CD4-positive, alpha-beta T cell (primary cell): ENCODE data around the gene PPP2R5D. TPM values are rescaled to one million over a fixed set of nuclear protein-coding genes. Genes with fewer than 3 reads are reported as not detected.

ENCODE experiments used
- ATAC-seq: fragments of 200-7000 bp; cut with Tn5 transposase; one replicate; pipeline ENCODE4 v1.10.0; 2022; ENCODE audit warnings: mild to moderate bottlenecking; ENCODE audit not compliant: poor library complexity
- CTCF ChIA-PET: fragments of 350-600 bp; sonication (Branson Sonifier 250); formaldehyde crosslinking; loops from one replicate; lab custom pipeline; 2021; ENCODE audit warnings: antibody characterized with exemption, inconsistent platforms; lab: Charles Lee
- POLR2A ChIA-PET: fragments of 350-600 bp; sonication (Branson Sonifier 250); formaldehyde crosslinking; loops from one replicate; lab custom pipeline; 2021; ENCODE audit warnings: antibody characterized with exemption, inconsistent platforms; lab: Charles Lee
- DNase-seq, 14 experiments: peaks; one replicate each; pipeline ENCODE4 v3.0.0-alpha.2; 2013 to 2020; ENCODE audit warnings: mixed read lengths in 2 of 14
- H3K27ac ChIP-seq, 2 donors: one replicate each; pipeline versions ENCODE4 v1.5.1 to v1.7.0; 2013; ENCODE audit warnings: low read length in 2 of 2, low read depth in 1 of 2, mild to moderate bottlenecking in 1 of 2
- H3K27me3 ChIP-seq, 2 experiments: 1 replicate in 1 of 2; 2 replicates in 1 of 2; pipeline versions ENCODE4 v1.6.1 to v1.7.0; 2013; ENCODE audit warnings: low read length in 2 of 2, control low read depth in 1 of 2, mild to moderate bottlenecking in 1 of 2, moderate library complexity in 1 of 2; ENCODE audit not compliant: insufficient read depth in 2 of 2, control insufficient read depth in 1 of 2
- H3K36me3 ChIP-seq: one replicate; pipeline ENCODE4 v1.6.1; 2013; ENCODE audit warnings: low read length, control low read depth; ENCODE audit not compliant: insufficient read depth
- H3K4me1 ChIP-seq: one replicate; pipeline ENCODE4 v1.6.1; 2013; ENCODE audit warnings: low read length, control low read depth; ENCODE audit not compliant: insufficient read depth
- H3K4me3 ChIP-seq: one replicate; pipeline ENCODE4 v1.5.1; 2013; ENCODE audit warnings: mild to moderate bottlenecking, low read length, moderate library complexity
- H3K9me3 ChIP-seq, 2 experiments: 1 replicate in 1 of 2; 2 replicates in 1 of 2; pipeline versions ENCODE4 v1.6.1 to v1.7.0; 2013; ENCODE audit warnings: low read length in 2 of 2, mild to moderate bottlenecking in 2 of 2, control low read depth in 1 of 2, moderate library complexity in 1 of 2; ENCODE audit not compliant: control insufficient read depth in 1 of 2, insufficient read depth in 1 of 2
- H3K27ac Mint-ChIP-seq: one replicate; pipeline ENCODE4 v1.8.0; 2020; ENCODE audit warnings: mixed read lengths
- H3K27me3 Mint-ChIP-seq: one replicate; pipeline ENCODE4 v1.8.0; 2021; ENCODE audit warnings: mixed read lengths
- H3K36me3 Mint-ChIP-seq: one replicate; pipeline ENCODE4 v1.8.0; 2021; ENCODE audit warnings: low read depth, mixed read lengths
- H3K4me1 Mint-ChIP-seq: one replicate; pipeline ENCODE4 v1.8.0; 2021; ENCODE audit warnings: low read depth, mixed read lengths
- H3K4me3 Mint-ChIP-seq: one replicate; pipeline ENCODE4 v1.8.0; 2020; ENCODE audit warnings: mild to moderate bottlenecking, mixed read lengths
- H3K9me3 Mint-ChIP-seq: one replicate; pipeline ENCODE4 v1.8.0; 2020; ENCODE audit warnings: mixed read lengths
- CTCF ChIP-seq: fragments of 200-600 bp; IDR thresholded peaks from one replicate; pipeline ENCODE4 v1.8.0; 2022; ENCODE audit warnings: antibody characterized with exemption, mild to moderate bottlenecking
- intact Hi-C, 2 experiments: fragments of 100-400 bp; cut with DNase I in 1 of 2; cut with micrococcal nuclease in 1 of 2; formaldehyde crosslinking; loops; one replicate each; pipeline versions ENCODE4 v1.15.1 to v1.9.0; 2023 to 2025; cut with DNase I, micrococcal nuclease
- total RNA-seq, 174 experiments: library from RNA in 2 of 174; stranded (reverse) in 2 of 174; gene quantifications; one replicate each; pipeline ENCODE4 v1.2.3 and lab custom pipeline; 2021 to 2026

The PPP2R5D gene
- total RNA-seq, 2 experiments from 2014 or later = 15.3 to 17.5 TPM

DNA sequence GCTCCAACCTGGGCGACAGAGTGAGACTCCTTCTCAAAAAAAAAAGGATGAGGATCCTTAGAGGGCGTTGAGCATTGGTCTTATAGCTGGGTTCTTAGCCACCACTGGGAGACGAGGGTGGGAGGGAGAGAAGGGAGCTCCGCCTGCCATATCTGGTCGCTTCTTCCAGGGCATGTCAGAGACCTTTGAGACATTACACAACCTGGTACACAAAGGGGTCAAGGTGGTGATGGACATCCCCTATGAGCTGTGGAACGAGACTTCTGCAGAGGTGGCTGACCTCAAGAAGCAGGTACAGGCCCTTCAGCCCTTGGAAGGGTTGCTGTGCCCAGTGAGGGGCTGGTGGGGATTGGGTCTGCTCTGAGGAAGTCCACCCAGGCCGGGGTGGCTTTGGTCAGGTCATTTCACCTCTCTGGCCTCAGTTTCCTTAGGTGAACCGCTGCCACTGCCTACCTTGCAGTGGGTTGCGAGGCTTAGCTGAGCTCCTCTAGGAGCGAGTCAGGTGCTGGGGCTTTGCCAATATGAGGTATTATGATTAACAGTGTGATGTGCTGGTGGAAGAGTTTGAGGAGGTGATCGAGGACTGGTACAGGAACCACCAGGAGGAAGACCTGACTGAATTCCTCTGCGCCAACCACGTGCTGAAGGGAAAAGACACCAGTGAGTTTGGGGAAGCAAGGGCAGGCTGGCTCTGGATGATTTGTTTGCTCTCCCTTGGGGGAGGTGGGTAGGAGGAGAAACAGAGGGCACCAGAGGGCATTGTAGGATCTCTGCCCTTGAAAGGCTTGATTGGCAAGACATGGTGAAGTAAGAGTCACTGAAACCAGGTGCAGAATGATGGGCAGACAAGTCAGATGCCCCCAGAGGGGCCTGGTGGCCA lies 46.6 kb upstream of the PPP2R5D start:
- intact Hi-C loops = no loop called here
- peak overlapping the region; percentile 38 for H3K27ac Mint-ChIP-seq

DNA sequence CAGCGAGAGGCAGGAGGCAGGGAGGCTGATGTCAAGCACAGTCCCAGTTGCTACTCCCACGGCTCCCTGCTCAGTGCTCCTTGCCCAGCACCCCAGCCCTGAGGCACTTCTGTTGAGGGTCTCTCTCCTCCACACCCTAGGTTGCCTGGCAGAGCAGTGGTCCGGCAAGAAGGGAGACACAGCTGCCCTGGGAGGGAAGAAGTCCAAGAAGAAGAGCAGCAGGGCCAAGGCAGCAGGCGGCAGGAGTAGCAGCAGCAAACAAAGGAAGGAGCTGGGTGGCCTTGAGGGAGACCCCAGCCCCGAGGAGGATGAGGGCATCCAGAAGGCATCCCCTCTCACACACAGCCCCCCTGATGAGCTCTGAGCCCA lies 46.0 kb upstream of the PPP2R5D start:
- ChIA-PET POLR2A (interaction anchor here (1.4 kb wide), 1 partner anchor 9 kb away, joined by 6 read pairs; the partner anchor contains the start of gene CNPY3), CTCF (no interaction called here)
- H3K4me3 ChIP-seq = no peak overlapping the region
- Mint-ChIP-seq H3K9me3 (no peaks in the 10 kb centered on the region), H3K27ac (no peak overlapping the region), H3K36me3 (peaks cover 77% of the 10 kb centered on the region), H3K4me3 (no peak overlapping the region), H3K4me1 (peaks cover 12% of the 10 kb centered on the region), H3K27me3 (no peaks in the 10 kb centered on the region)
- DNase-seq (no peak), ATAC-seq (no peak)
- TF ChIP-seq CTCF = no peak
- intact Hi-C loops = no loop called here
- H3K4me1 ChIP-seq = peaks cover 23% of the 10 kb centered on the region
- H3K36me3 ChIP-seq = peaks cover 75% of the 10 kb centered on the region
- H3K9me3 ChIP-seq = no peaks in the 10 kb centered on the region
- no peaks in the 10 kb centered on the region for H3K27me3 ChIP-seq
- H3K27ac ChIP-seq = no peak overlapping the region

More for the DNA sequence above, 46.6 kb upstream of the PPP2R5D start:
- H3K36me3 Mint-ChIP-seq = peaks cover 82% of the 10 kb centered on the region
- POLR2A ChIA-PET = interaction anchor here (1.1 to 1.4 kb wide), 3 partner anchors 9 to 46 kb away, joined by 3 to 6 read pairs (median 3); partner anchors contain the start of genes CNPY3 and PPP2R5D
- H3K27ac ChIP-seq = no peak overlapping the region
- peaks cover 77% of the 10 kb centered on the region for H3K36me3 ChIP-seq
- CTCF ChIA-PET = interaction anchor here (0.6 kb wide), 1 partner anchor 661 kb away, joined by 3 read pairs; no protein-coding TSS in a partner anchor
- H3K4me3 Mint-ChIP-seq = no peak overlapping the region
- peaks cover 27% of the 10 kb centered on the region for H3K4me1 ChIP-seq
- H3K4me1 Mint-ChIP-seq = peaks cover 18% of the 10 kb centered on the region
- no peaks in the 10 kb centered on the region for H3K9me3 Mint-ChIP-seq
- no peak overlapping the region for H3K4me3 ChIP-seq
- H3K9me3 ChIP-seq = no peaks in the 10 kb centered on the region
- DNase-seq = no peak
- no peaks in the 10 kb centered on the region for H3K27me3 ChIP-seq
- no peak for ATAC-seq
- H3K27me3 Mint-ChIP-seq = no peaks in the 10 kb centered on the region
- no peak for TF ChIP-seq CTCF

DNA sequence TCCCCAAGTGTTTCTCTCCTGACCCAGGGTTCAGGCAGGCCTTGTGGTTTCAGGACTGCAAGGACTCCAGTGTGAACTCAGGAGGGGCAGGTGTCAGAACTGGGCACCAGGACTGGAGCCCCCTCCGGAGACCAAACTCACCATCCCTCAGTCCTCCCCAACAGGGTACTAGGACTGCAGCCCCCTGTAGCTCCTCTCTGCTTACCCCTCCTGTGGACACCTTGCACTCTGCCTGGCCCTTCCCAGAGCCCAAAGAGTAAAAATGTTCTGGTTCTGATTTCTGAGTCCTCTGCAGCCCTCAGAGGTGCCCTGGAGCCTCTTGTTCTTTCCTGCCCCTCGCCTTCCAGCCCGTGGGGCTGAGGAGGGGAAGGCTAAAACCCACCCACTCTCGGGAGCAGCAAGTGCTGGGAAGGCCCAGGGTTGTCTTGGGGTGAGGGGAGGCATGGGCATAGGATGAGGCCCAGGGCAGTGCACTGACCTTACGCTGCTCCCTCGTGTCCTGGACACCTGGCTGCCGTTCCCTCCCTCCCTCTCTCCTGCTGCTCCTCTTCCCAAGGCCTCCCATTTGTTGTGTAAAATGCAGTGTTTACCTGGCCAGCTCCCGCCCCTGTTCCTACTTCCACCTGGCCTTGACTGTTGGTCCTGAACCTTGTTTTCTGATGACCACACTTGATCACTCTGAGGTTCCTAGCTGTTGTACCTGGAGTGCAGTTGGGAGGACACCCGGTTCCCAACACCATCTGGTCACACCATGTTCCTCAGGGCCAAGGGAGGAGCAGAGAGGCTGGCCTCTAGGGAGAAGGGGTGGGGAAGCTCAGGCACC lies 45.2 kb upstream of the PPP2R5D start:
- Mint-ChIP-seq H3K4me1 (peaks cover 9% of the 10 kb centered on the region), H3K9me3 (no peaks in the 10 kb centered on the region), H3K4me3 (no peak overlapping the region), H3K27me3 (no peaks in the 10 kb centered on the region), H3K36me3 (peaks cover 77% of the 10 kb centered on the region), H3K27ac (no peak overlapping the region)
- no peak for ATAC-seq
- H3K4me1 ChIP-seq = peaks cover 17% of the 10 kb centered on the region
- no peak for DNase-seq
- H3K4me3 ChIP-seq = no peak overlapping the region
- no peaks in the 10 kb centered on the region for H3K9me3 ChIP-seq
- intact Hi-C loops = no loop called here
- H3K27me3 ChIP-seq = no peaks in the 10 kb centered on the region
- TF ChIP-seq CTCF = no peak
- H3K27ac ChIP-seq = no peak overlapping the region
- POLR2A ChIA-PET = interaction anchor here (1.2 kb wide), 1 partner anchor 10 kb away, joined by 6 read pairs; the partner anchor contains the start of gene CNPY3
- peaks cover 77% of the 10 kb centered on the region for H3K36me3 ChIP-seq
- CTCF ChIA-PET = no interaction called here
